Keratinocyte (primary cell): ENCODE results near the gene C12orf42. TPM values are rescaled to one million over a fixed set of nuclear protein-coding genes. Genes with fewer than 3 reads are reported as not detected.

Experiments used
- DNase-seq: peaks from one replicate; pipeline ENCODE4 v3.0.0-alpha.2; 2011; ENCODE audit warnings: low read depth, missing footprints, low spot score
- FAIRE-seq: peaks from 2 replicates; lab custom pipeline; 2011; peaks lifted over from hg19 to GRCh38; lab: Jason Lieb, UNC
- H2AFZ ChIP-seq: 2 replicates; pipeline ENCODE4 v1.6.0; 2012; ENCODE audit warnings: low read length, control low read depth, inconsistent platforms; ENCODE audit not compliant: control insufficient read depth
- H3K27ac ChIP-seq: 2 replicates; pipeline ENCODE4 v1.5.1; 2011; ENCODE audit warnings: low read length; ENCODE audit not compliant: control insufficient read depth, insufficient read depth
- H3K27me3 ChIP-seq: 3 replicates; pipeline ENCODE4 v1.6.0; 2011; ENCODE audit warnings: low read length; ENCODE audit not compliant: control insufficient read depth, insufficient read depth; ENCODE audit errors: extremely low read depth
- H3K36me3 ChIP-seq, 2 experiments: 2 replicates in 1 of 2; 3 replicates in 1 of 2; pipeline ENCODE4 v1.5.1; 2011; ENCODE audit warnings: low read length in 2 of 2, mild to moderate bottlenecking in 1 of 2; ENCODE audit not compliant: control insufficient read depth in 2 of 2, insufficient read depth in 2 of 2; ENCODE audit errors: extremely low read depth in 1 of 2
- H3K4me1 ChIP-seq: 3 replicates; pipeline ENCODE4 v1.5.1; 2011; ENCODE audit warnings: low read length; ENCODE audit not compliant: control insufficient read depth, insufficient read depth; ENCODE audit errors: extremely low read depth
- H3K4me2 ChIP-seq: 3 replicates; pipeline ENCODE4 v1.6.0; 2011; ENCODE audit warnings: low read depth, low read length; ENCODE audit not compliant: control insufficient read depth, insufficient read depth; ENCODE audit errors: extremely low read depth
- H3K4me3 ChIP-seq, 3 experiments: fragments of 200-600 bp in 1 of 3; sonication (generic) in 1 of 3; 2 replicates in 2 of 3; 3 replicates in 1 of 3; pipeline ENCODE4 v1.5.1; 2011 to 2016; ENCODE audit warnings: low read length in 3 of 3, mild to moderate bottlenecking in 3 of 3, control low read depth in 2 of 3, inconsistent platforms in 1 of 3, low read depth in 1 of 3, mixed read lengths in 1 of 3, mixed run types in 1 of 3, moderate library complexity in 1 of 3; ENCODE audit not compliant: control insufficient read depth in 2 of 3, insufficient read depth in 2 of 3; ENCODE audit errors: extremely low read depth in 1 of 3
- H3K79me2 ChIP-seq: 2 replicates; pipeline ENCODE4 v1.6.0; 2012; ENCODE audit warnings: low read length; ENCODE audit not compliant: control insufficient read depth, insufficient read depth
- H3K9ac ChIP-seq: 3 replicates; pipeline ENCODE4 v1.6.0; 2011; ENCODE audit warnings: low read length; ENCODE audit not compliant: control insufficient read depth, insufficient read depth; ENCODE audit errors: extremely low read depth
- H3K9me1 ChIP-seq: 3 replicates; pipeline ENCODE4 v1.6.0; 2011; ENCODE audit warnings: low read length; ENCODE audit not compliant: control insufficient read depth, insufficient read depth; ENCODE audit errors: extremely low read depth
- H3K9me3 ChIP-seq: 2 replicates; pipeline ENCODE4 v1.5.1; 2012; ENCODE audit warnings: low read depth, low read length; ENCODE audit not compliant: control insufficient read depth
- H4K20me1 ChIP-seq: 3 replicates; pipeline ENCODE4 v1.6.0; 2011; ENCODE audit warnings: low read length; ENCODE audit not compliant: control insufficient read depth, insufficient read depth; ENCODE audit errors: extremely low read depth
- CTCF ChIP-seq, 3 experiments: IDR thresholded peaks in 1 of 3; conservative IDR thresholded peaks in 1 of 3; optimal IDR thresholded peaks in 1 of 3; 2 replicates in 2 of 3; 3 replicates in 1 of 3; pipeline versions ENCODE3 to v1.5.1; 2011; ENCODE audit warnings: low read length in 3 of 3, mild to moderate bottlenecking in 3 of 3, moderate library complexity in 2 of 3, control low read depth in 1 of 3, inconsistent platforms in 1 of 3; ENCODE audit not compliant: insufficient read depth in 2 of 3; ENCODE audit errors: extremely low read depth in 1 of 3
- EZH2 ChIP-seq: IDR thresholded peaks from one replicate; pipeline ENCODE4 v1.6.1; 2012; ENCODE audit warnings: inconsistent platforms, mild to moderate bottlenecking, low read length, moderate library complexity
- dilution Hi-C: fragments of 300-500 bp; cut with MboI; formaldehyde crosslinking; loops from one replicate; pipeline ENCODE4 v1.7.0; 2020; ENCODE audit warnings: low sequenced_read_pairs; ENCODE audit not compliant: extremely low pct_ligation_motif_present
- polyA plus RNA-seq, 5 experiments: library from polyadenylated mRNA; depleted of rRNA in 3 of 5; stranded (reverse) in 3 of 5; stranded (forward) in 1 of 5; unstranded in 1 of 5; fragments of >200 nt; gene quantifications; 1 replicate in 1 of 5; 2 replicates in 3 of 5; 3 replicates in 1 of 5; pipeline versions ENCODE4 v1.2.1 to v1.2.3, GENCODE V29; 2011 to 2012; ENCODE audit warnings: missing spikeins in 2 of 5, low read depth in 1 of 5, low replicate concordance in 1 of 5

Gene C12orf42
- polyA plus RNA-seq, 1 donor (not counting 4 experiments of a cell fraction or from before 2014, with no cell fraction given), result 0.08 TPM

- Histone ChIP-seq H2AFZ (no peak overlapping the region), H3K27ac (no peak overlapping the region), H3K4me2 (no peak overlapping the region), H3K79me2 (no peaks in the 10 kb centered on the region), H3K9ac (no peak overlapping the region), H4K20me1 (no peaks in the 10 kb centered on the region), H3K4me1 (no peaks in the 10 kb centered on the region), H3K9me3 (no peaks in the 10 kb centered on the region), H3K4me3 (no peak overlapping the region), H3K27me3 (no peaks in the 10 kb centered on the region), H3K36me3 (no peaks in the 10 kb centered on the region), H3K9me1 (no peaks in the 10 kb centered on the region)
- FAIRE-seq (no peak), DNase-seq (no peak)
- TF ChIP-seq EZH2, result no peak
- no peak for TF ChIP-seq CTCF (optimal IDR thresholded peaks at IDR 0.05 in 1 of 3, IDR thresholded peaks at IDR 0.05 in 1 of 3, conservative IDR thresholded peaks at IDR 0.05 in 1 of 3; ENCODE audit: extremely low read depth in 1 of 3, insufficient read depth in 2 of 3, low read length in 3 of 3)
- dilution Hi-C loops, result no loop called here
Measured at GRCh38 chr12:103333676-103334075, 162.1 kb downstream of the C12orf42 start.

- Histone ChIP-seq H3K27ac (no peak overlapping the region), H3K9me1 (no peaks in the 10 kb centered on the region), H3K4me3 (no peak overlapping the region), H3K9ac (no peak overlapping the region), H3K79me2 (no peaks in the 10 kb centered on the region), H3K4me1 (no peaks in the 10 kb centered on the region), H3K27me3 (no peaks in the 10 kb centered on the region), H3K9me3 (no peaks in the 10 kb centered on the region), H2AFZ (no peak overlapping the region), H3K4me2 (no peak overlapping the region), H4K20me1 (no peaks in the 10 kb centered on the region), H3K36me3 (no peaks in the 10 kb centered on the region)
- FAIRE-seq (no peak), DNase-seq (no peak)
- TF ChIP-seq CTCF (optimal IDR thresholded peaks at IDR 0.05 in 1 of 3, IDR thresholded peaks at IDR 0.05 in 1 of 3, conservative IDR thresholded peaks at IDR 0.05 in 1 of 3; ENCODE audit: extremely low read depth in 1 of 3, insufficient read depth in 2 of 3, low read length in 3 of 3) (no peak), EZH2 (no peak)
- dilution Hi-C loops, result no loop called here
Measured at GRCh38 chr12:103331643-103332042, 164.1 kb downstream of the C12orf42 start.
